ENCODE results near the gene SOX15. TPM values are rescaled to one million over a fixed set of nuclear protein-coding genes. Genes with fewer than 3 reads are reported as not detected.

Gene SOX15
- total RNA-seq, 1 experiment from 2014 or later: 0.33 TPM

- no peaks in the 10 kb centered on the region for H3K27me3 ChIP-seq (ENCODE audit: control insufficient read depth, insufficient read depth, low read length)
- no peak overlapping the region for H3K27ac ChIP-seq (ENCODE audit: low read length)
- CTCF ChIA-PET: interaction anchor here (0.7 to 2.1 kb wide), 2 partner anchors 33 to 53 kb away, joined by 8 read pairs; partner anchors contain the start of genes TP53 and WRAP53
- H3K9me3 ChIP-seq (ENCODE audit: control insufficient read depth, insufficient read depth, low read depth, low read length): no peaks in the 10 kb centered on the region
- H3K36me3 ChIP-seq (ENCODE audit: control insufficient read depth, insufficient read depth, low read length): no peaks in the 10 kb centered on the region
- in situ Hi-C loops (cut with HindIII; ENCODE audit: low pct_unique_long_range_greater_than_20kb, low sequenced_read_pairs) (no loop called here), intact Hi-C loops (cut with micrococcal nuclease; ENCODE audit: unreplicated experiment) (no loop called here)
- no peak for DNase-seq (ENCODE audit: low read depth, low spot score)
- BruUV-seq (replicated peaks): no TSS peak
- no peaks in the 10 kb centered on the region for H3K4me1 ChIP-seq (ENCODE audit: control insufficient read depth, insufficient read depth, low read length)
- no peak overlapping the region for H3K4me3 ChIP-seq (ENCODE audit: low read depth in 2 of 2, low read length in 2 of 2)
- POLR2A ChIA-PET: no interaction called here
- TF ChIP-seq SIN3A (IDR thresholded peaks at IDR 0.05; ENCODE audit: borderline replicate concordance, insufficient read depth, low read depth, low read length) (no peak), CTCF (IDR thresholded peaks at IDR 0.05) (no peak; the same call in 1 of the 2 replicates), POLR2AphosphoS5 (IDR thresholded peaks at IDR 0.05; ENCODE audit: low read depth, low read length) (no peak), TCF7L2 (IDR thresholded peaks at IDR 0.05; ENCODE audit: low read depth, low read length) (no peak)
- TF ChIP-seq, protein P1, sequence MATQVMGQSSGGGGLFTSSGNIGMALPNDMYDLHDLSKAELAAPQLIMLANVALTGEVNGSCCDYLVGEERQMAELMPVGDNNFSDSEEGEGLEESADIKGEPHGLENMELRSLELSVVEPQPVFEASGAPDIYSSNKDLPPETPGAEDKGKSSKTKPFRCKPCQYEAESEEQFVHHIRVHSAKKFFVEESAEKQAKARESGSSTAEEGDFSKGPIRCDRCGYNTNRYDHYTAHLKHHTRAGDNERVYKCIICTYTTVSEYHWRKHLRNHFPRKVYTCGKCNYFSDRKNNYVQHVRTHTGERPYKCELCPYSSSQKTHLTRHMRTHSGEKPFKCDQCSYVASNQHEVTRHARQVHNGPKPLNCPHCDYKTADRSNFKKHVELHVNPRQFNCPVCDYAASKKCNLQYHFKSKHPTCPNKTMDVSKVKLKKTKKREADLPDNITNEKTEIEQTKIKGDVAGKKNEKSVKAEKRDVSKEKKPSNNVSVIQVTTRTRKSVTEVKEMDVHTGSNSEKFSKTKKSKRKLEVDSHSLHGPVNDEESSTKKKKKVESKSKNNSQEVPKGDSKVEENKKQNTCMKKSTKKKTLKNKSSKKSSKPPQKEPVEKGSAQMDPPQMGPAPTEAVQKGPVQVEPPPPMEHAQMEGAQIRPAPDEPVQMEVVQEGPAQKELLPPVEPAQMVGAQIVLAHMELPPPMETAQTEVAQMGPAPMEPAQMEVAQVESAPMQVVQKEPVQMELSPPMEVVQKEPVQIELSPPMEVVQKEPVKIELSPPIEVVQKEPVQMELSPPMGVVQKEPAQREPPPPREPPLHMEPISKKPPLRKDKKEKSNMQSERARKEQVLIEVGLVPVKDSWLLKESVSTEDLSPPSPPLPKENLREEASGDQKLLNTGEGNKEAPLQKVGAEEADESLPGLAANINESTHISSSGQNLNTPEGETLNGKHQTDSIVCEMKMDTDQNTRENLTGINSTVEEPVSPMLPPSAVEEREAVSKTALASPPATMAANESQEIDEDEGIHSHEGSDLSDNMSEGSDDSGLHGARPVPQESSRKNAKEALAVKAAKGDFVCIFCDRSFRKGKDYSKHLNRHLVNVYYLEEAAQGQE (IDR thresholded peaks at IDR 0.05; ENCODE audit: insufficient read depth in 1 of 2, low read depth in 2 of 2, low read length in 1 of 2): no peak
- peak; percentile 72 for ATAC-seq
These were observed 44.5 kb upstream of the SOX15 start for GRCh38 chr17:7634384-7634783.

DNA sequence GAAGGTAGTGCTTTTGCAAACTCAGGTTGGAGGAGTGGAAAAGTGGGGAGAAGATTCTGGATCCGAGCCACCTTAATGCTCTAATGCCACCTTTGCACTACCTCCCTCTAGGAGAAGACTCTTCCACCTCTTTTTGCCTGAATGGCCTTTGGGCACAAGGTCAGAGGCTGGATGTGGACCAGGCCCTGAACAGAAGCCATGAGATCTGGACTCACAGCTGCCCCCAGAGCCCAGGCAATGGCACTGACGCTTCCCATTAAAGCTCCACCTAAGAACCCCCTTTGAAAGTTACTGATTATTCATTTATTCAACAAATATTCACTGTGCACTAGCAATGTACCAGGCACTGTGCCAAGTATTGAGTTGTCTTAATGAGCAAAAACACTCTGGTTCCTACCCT lies 43.2 kb upstream of the SOX15 start:
- 0 out of 2 replicates have a peak, but pooled peaks cover under 1% of the 10 kb centered on the region for H3K4me1 ChIP-seq (ENCODE audit: control insufficient read depth, insufficient read depth, low read length)
- ChIA-PET POLR2A (interaction anchor here (0.5 to 1.4 kb wide), 2 partner anchors 53 to 54 kb away, joined by 3 to 4 read pairs; partner anchors contain the start of gene TP53), CTCF (interaction anchor here (0.7 to 2.1 kb wide), 2 partner anchors 54 to 110 kb away, joined by 3 to 8 read pairs; partner anchors contain the start of genes TP53 and WRAP53)
- ATAC-seq (no peak), DNase-seq (ENCODE audit: low read depth, low spot score) (no peak)
- no peaks in the 10 kb centered on the region for H3K36me3 ChIP-seq (ENCODE audit: control insufficient read depth, insufficient read depth, low read length)
- H3K4me3 ChIP-seq (ENCODE audit: low read depth in 2 of 2, low read length in 2 of 2): no peak overlapping the region
- no peaks in the 10 kb centered on the region for H3K27me3 ChIP-seq (ENCODE audit: control insufficient read depth, insufficient read depth, low read length)
- BruUV-seq (replicated peaks): no TSS peak
- TF ChIP-seq SIN3A (IDR thresholded peaks at IDR 0.05; ENCODE audit: borderline replicate concordance, insufficient read depth, low read depth, low read length): no peak
- TF ChIP-seq, protein P1 (IDR thresholded peaks at IDR 0.05; ENCODE audit: insufficient read depth in 1 of 2, low read depth in 2 of 2, low read length in 1 of 2): no peak
- no peak for TF ChIP-seq TCF7L2 (IDR thresholded peaks at IDR 0.05; ENCODE audit: low read depth, low read length)
- no peak for TF ChIP-seq POLR2AphosphoS5 (IDR thresholded peaks at IDR 0.05; ENCODE audit: low read depth, low read length)
- no peak for TF ChIP-seq CTCF (IDR thresholded peaks at IDR 0.05)
- in situ Hi-C loops (cut with HindIII; ENCODE audit: low pct_unique_long_range_greater_than_20kb, low sequenced_read_pairs): no loop called here
- no peaks in the 10 kb centered on the region for H3K9me3 ChIP-seq (ENCODE audit: control insufficient read depth, insufficient read depth, low read depth, low read length)
- intact Hi-C loops (cut with micrococcal nuclease; ENCODE audit: unreplicated experiment): no loop called here
- H3K27ac ChIP-seq (ENCODE audit: low read length): no peak overlapping the region
